Right lobe of liver (tissue), 6 donors: ENCODE measurements around the gene TRMT1. TPM values are rescaled to one million over a fixed set of nuclear protein-coding genes. Genes with fewer than 3 reads are reported as not detected.

ENCODE experiments used
- ATAC-seq, 4 donors: fragments of 200-7000 bp; cut with Tn5 transposase; one replicate each; pipeline ENCODE4 v1.9.1; 2020; ENCODE audit warnings: mild to moderate bottlenecking in 4 of 4, moderate library complexity in 4 of 4
- DNase-seq, 3 donors: peaks; one replicate each; pipeline ENCODE4 v3.0.0-alpha.2; 2020
- H3K27ac ChIP-seq, 3 donors: fragments of 200-600 bp; one replicate each; pipeline ENCODE4 v1.8.0; 2022
- H3K27me3 ChIP-seq, 2 donors: fragments of 200-600 bp; one replicate each; pipeline ENCODE4 v1.8.0; 2022
- H3K36me3 ChIP-seq, 4 donors: fragments of 200-600 bp; sonication (generic) in 1 of 4; one replicate each; pipeline versions ENCODE4 v1.5.1 to v1.8.0; 2017 to 2022; ENCODE audit warnings: control low read depth in 1 of 4
- H3K4me1 ChIP-seq, 4 donors: fragments of 200-600 bp; sonication (generic) in 1 of 4; one replicate each; pipeline versions ENCODE4 v1.5.1 to v1.8.0; 2017 to 2022; ENCODE audit warnings: control low read depth in 1 of 4
- H3K4me3 ChIP-seq, 3 donors: fragments of 200-600 bp; one replicate each; pipeline ENCODE4 v1.8.0; 2022
- H3K9me3 ChIP-seq, 4 donors: fragments of 200-600 bp; sonication (generic) in 1 of 4; one replicate each; pipeline versions ENCODE4 v1.5.1 to v1.8.0; 2017 to 2022; ENCODE audit warnings: control low read depth in 1 of 4
- POLR2A ChIP-seq: fragments of 450-650 bp; IDR thresholded peaks from one replicate; pipeline ENCODE4 v1.6.1; 2017; ENCODE audit warnings: antibody characterized with exemption, mild to moderate bottlenecking
- WGBS: methylation state at CpG from one replicate; pipeline ENCODE4 v1.1.6; 2018; ENCODE audit warnings: low coverage, low lambda C conversion rate; ENCODE audit not compliant: insufficient coverage; ENCODE audit errors: missing lambda C conversion rate; 5-methylcytosine and 5-hydroxymethylcytosine counted together
- intact Hi-C, 2 donors: fragments of 100-400 bp; cut with DNase I; formaldehyde crosslinking; loops; one replicate each; pipeline versions ENCODE4 v1.11.2 to v1.14.1; 2022
- total RNA-seq, 6 experiments: library from RNA; depleted of rRNA in 2 of 6; stranded (reverse); fragments of >200 nt in 2 of 6; fragmentation: NEBNext Ultra II Directional in 3 of 6; extraction: Animal tissue kit (Norgen Biotek cat#: 25700) in 3 of 6; gene quantifications; one replicate each; pipeline versions ENCODE4 v1.1.0 to v1.2.4, GENCODE V29; 2016 to 2023
- TF ChIP-seq, protein P1 (sequence below), 4 donors: fragments of 200-600 bp in 3 of 4; fragments of 450-650 bp in 1 of 4; IDR thresholded peaks; one replicate each; pipeline versions ENCODE4 v1.5.1 to v1.8.0; 2016 to 2022; ENCODE audit warnings: antibody characterized with exemption in 4 of 4, mild to moderate bottlenecking in 2 of 4
- donor health status: DM: no; HTN: yes; CAD: no.
- donor health status: DM: no; HTN: no; CAD: no.
- donor health status: DM: no; HTN: no; CAD: no.
- donor health status: DM: no; HTN: yes; CAD: no.
- donor health status: DM: no; HTN: yes; CAD: no.

Gene TRMT1
- total RNA-seq, 6 experiments from 2014 or later, result 15.0 to 20.5 (median 17.2) TPM

DNA sequence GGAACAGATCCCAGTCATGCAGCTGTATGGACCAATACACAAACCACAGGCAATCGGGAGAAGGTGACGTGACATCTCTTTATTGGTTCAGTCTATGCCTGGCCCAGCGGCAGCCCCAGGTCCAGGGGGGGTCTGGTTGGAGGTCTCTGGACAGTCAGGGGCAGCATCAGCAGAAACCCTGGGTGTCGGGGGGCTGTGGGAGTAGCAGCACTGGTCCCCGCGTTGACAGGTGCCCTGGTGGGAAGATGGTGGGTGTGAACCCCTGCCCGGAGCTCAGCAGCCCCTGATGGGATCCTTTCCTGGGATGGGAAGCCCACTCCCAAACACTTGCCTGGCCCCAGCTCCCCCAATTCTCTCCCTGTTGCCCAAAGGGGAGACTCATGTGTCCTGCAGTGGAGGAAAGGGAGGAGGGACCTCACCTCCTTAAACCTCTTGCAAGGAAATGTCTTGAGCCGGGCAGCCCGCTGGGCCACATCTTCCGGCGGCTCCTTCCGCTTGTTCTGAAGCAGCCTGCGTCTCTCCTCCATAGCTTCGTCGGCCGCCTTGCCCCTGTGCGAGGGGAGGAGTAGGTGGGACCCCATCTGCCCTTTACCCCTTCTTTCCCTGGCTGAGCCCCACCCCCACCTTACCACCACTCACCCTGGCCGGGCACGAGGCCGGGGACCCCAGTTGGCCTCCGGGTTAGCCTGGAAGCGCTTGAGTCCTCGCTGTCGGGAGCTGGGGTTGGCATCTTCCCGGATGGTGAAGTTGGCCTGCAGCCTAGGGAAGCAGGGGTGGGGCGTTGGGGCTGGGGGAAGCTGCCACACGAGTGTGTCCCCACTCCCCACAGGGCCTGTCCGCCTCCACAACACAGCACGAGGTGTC lies 11.5 kb downstream of the TRMT1 start:
- H3K27ac ChIP-seq, result peak overlapping the region in 2 of 3 donors; percentile 76 to 87
- 55% methylated on average over 8 of the region's 29 CpGs for WGBS
- TF ChIP-seq POLR2A, result no peak
- TF ChIP-seq, protein P1, sequence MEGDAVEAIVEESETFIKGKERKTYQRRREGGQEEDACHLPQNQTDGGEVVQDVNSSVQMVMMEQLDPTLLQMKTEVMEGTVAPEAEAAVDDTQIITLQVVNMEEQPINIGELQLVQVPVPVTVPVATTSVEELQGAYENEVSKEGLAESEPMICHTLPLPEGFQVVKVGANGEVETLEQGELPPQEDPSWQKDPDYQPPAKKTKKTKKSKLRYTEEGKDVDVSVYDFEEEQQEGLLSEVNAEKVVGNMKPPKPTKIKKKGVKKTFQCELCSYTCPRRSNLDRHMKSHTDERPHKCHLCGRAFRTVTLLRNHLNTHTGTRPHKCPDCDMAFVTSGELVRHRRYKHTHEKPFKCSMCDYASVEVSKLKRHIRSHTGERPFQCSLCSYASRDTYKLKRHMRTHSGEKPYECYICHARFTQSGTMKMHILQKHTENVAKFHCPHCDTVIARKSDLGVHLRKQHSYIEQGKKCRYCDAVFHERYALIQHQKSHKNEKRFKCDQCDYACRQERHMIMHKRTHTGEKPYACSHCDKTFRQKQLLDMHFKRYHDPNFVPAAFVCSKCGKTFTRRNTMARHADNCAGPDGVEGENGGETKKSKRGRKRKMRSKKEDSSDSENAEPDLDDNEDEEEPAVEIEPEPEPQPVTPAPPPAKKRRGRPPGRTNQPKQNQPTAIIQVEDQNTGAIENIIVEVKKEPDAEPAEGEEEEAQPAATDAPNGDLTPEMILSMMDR (IDR thresholded peaks at IDR 0.05), result no peak
- intact Hi-C loops, result loop anchor here in 1 of 2 donors (10.0 kb wide), 1 partner anchor 160 kb away; no protein-coding TSS in a partner anchor
- ATAC-seq (peak in 1 of 4 donors; percentile 2), DNase-seq (peak in 2 of 3 donors; percentile 48 to 53)
- peaks cover 0 to 15% (median 6%) of the 10 kb centered on the region in 4 donors for H3K4me1 ChIP-seq
- H3K36me3 ChIP-seq, result no peaks in the 10 kb centered on the region
- no peaks in the 10 kb centered on the region for H3K9me3 ChIP-seq
- peak overlapping the region; percentile 10 to 20 (median 16) for H3K4me3 ChIP-seq
- no peaks in the 10 kb centered on the region for H3K27me3 ChIP-seq

DNA sequence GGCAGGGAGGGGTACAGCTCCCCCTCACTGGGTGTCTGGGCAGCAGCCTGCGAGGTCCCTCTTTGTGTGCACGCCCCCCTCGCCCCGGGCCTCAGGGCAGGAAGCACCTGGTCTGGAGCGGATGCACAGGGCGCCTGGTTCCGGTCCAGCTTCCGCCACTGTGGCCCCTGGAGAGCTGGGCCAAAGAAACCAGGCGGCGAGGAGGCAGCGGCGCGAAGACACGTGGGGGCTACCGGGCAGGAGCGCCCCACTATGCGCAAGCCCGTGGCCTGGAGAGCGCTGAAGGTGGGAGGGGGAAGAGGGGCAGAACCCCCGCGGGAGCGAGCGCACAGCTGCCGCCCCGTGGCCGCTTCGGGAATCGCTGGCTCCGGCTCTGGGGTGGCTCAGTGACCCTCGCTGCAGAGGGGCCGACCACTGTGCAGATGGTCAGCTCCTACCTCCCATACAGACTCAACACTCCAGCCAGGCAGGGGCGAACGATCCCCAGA lies 12.1 kb downstream of the TRMT1 start:
- WGBS, result 54% methylated on average over 9 of the region's 33 CpGs
- H3K9me3 ChIP-seq, result no peaks in the 10 kb centered on the region
- H3K4me3 ChIP-seq, result peak overlapping the region; percentile 10 to 20 (median 16)
- no peaks in the 10 kb centered on the region for H3K36me3 ChIP-seq
- H3K27ac ChIP-seq, result peak overlapping the region; percentile 6 to 87 (median 76)
- ATAC-seq (peak; percentile 31 to 44 (median 38)), DNase-seq (peak; percentile 69 to 83 (median 75))
- no peaks in the 10 kb centered on the region for H3K27me3 ChIP-seq
- peaks cover 0 to 15% (median 6%) of the 10 kb centered on the region in 4 donors for H3K4me1 ChIP-seq
- intact Hi-C loops, result loop anchor here in 1 of 2 donors (10.0 kb wide), 1 partner anchor 160 kb away; no protein-coding TSS in a partner anchor
- TF ChIP-seq, protein P1 (IDR thresholded peaks at IDR 0.05), result peak; percentile 36 to 55 (median 46)
- TF ChIP-seq POLR2A, result no peak

DNA sequence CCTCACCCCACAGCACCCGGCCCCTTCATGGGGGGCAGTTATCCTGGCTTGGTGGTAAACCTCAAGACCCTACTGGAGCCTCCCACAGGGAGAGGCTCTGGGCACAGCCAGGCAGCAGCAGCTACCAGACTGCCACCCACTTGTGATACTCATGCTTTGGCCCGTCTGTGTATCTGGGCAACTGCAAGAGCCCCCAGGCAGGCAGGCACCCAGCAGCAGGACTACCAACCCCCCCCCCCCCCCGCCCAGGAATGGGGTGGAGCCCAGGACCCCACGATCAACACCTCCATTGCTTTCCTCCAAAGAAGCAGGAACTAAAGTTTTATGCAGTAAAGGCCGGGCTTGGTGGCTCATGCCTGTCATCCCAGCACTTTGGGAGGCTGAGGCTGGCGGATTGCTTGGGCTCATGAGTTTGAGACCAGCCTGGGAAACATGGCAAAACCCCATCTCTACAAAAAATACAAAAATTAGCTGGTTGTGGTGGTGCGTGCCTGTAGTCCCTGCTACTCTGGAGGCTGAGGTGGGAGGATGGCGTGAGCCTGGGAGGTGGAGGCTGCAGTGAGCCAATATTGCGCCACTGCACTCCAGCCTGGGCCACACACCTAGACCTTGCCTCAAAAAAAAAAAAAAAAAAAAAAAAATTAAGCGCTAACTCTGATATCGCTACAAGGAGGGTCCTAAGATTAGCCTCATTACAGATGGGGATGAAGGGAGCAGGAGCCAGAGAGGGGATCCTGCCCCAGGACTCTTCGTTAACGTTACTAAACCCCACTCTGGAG lies 12.8 kb downstream of the TRMT1 start:
- H3K4me3 ChIP-seq, result peak overlapping the region in 1 of 3 donors; percentile 16
- intact Hi-C loops, result loop anchor here in 1 of 2 donors (10.0 kb wide), 1 partner anchor 161 kb away; no protein-coding TSS in a partner anchor
- H3K27me3 ChIP-seq, result no peaks in the 10 kb centered on the region
- peaks cover 0 to 17% (median 6%) of the 10 kb centered on the region in 4 donors for H3K4me1 ChIP-seq
- TF ChIP-seq POLR2A, result no peak
- TF ChIP-seq, protein P1 (IDR thresholded peaks at IDR 0.05), result no peak
- peak overlapping the region; percentile 47 to 87 (median 76) for H3K27ac ChIP-seq
- no peaks in the 10 kb centered on the region for H3K9me3 ChIP-seq
- no peak for ATAC-seq
- H3K36me3 ChIP-seq, result no peaks in the 10 kb centered on the region
- no peak for DNase-seq
- 37% methylated on average over 3 of the region's 13 CpGs for WGBS
